Embryonic facial prominence (tissue), 1 donor: ENCODE results near the gene FAM169A.
"Not testable (repeated sequence)": the region's sequence is repeated elsewhere in the genome, so short reads cannot be mapped to it uniquely, and the experiment has no call there.

Experiments used
- DNase-seq: peaks from one replicate; pipeline ENCODE4 v3.0.0-alpha.2; 2016; ENCODE audit errors: extremely low spot score

FAM169A gene

GRCh38 chr5:74865804-74866595 lies at the start of gene FAM169A:
TSS of gene FAM169A (minus strand) at chr5:74866387. CDS start at chr5:74841676, 24,711 bp downstream.
- no peak for DNase-seq

- no peak for DNase-seq
Measured at GRCh38 chr5:74915488-74915887, 49.3 kb upstream of the FAM169A start.

- not testable (repeated sequence) for DNase-seq
Measured at GRCh38 chr5:74911421-74911820, 45.2 kb upstream of the FAM169A start.

GRCh38 chr5:74909888-74910287 lies 43.7 kb upstream of the FAM169A start:
- not testable (repeated sequence) for DNase-seq

- not testable (repeated sequence) for DNase-seq
Measured at GRCh38 chr5:74908237-74908636, 42.0 kb upstream of the FAM169A start.

- DNase-seq = not testable (repeated sequence)
Measured at GRCh38 chr5:74904713-74905112, 38.5 kb upstream of the FAM169A start.

GRCh38 chr5:74903165-74903787 lies 37.1 kb upstream of the FAM169A start:
- no peak for DNase-seq

GRCh38 chr5:74897049-74897448 lies 30.9 kb upstream of the FAM169A start:
- no peak for DNase-seq

- DNase-seq = peak; percentile 13
Measured at GRCh38 chr5:74895906-74896305, 29.7 kb upstream of the FAM169A start.

- DNase-seq = no peak
Measured at GRCh38 chr5:74894351-74894750, 28.2 kb upstream of the FAM169A start.

GRCh38 chr5:74892921-74893320 lies 26.7 kb upstream of the FAM169A start:
- DNase-seq = no peak

GRCh38 chr5:74889523-74890105 lies 23.4 kb upstream of the FAM169A start:
- no peak for DNase-seq

- no peak for DNase-seq
Measured at GRCh38 chr5:74888117-74888516, 21.9 kb upstream of the FAM169A start.

GRCh38 chr5:74885170-74885569 lies 19.0 kb upstream of the FAM169A start:
- no peak for DNase-seq

GRCh38 chr5:74882379-74883134 lies 16.4 kb upstream of the FAM169A start:
- not testable (repeated sequence) for DNase-seq

- DNase-seq = no peak
Measured at GRCh38 chr5:74877624-74878304, 11.6 kb upstream of the FAM169A start.

- no peak for DNase-seq
Measured at GRCh38 chr5:74875994-74876791, 10.0 kb upstream of the FAM169A start.

- DNase-seq = no peak
Measured at GRCh38 chr5:74873525-74874249, 7.5 kb upstream of the FAM169A start.

GRCh38 chr5:74870299-74871067 lies 4.3 kb upstream of the FAM169A start:
- DNase-seq = no peak
